Mammary epithelial cell (primary cell): ENCODE results near the gene TMEM82.

Experiments used
- EZH2 ChIP-seq: IDR thresholded peaks from 2 replicates; pipeline ENCODE4 v1.6.1; 2012; ENCODE audit warnings: low read length, inconsistent platforms, borderline replicate concordance
- TF ChIP-seq, protein P1 (sequence below), 2 donors: IDR thresholded peaks in 1 of 2; conservative IDR thresholded peaks in 1 of 2; 2 replicates each; pipeline ENCODE4 v1.5.1; 2011 to 2012; ENCODE audit warnings: inconsistent platforms in 2 of 2, low read length in 2 of 2, mild to moderate bottlenecking in 2 of 2, control low read depth in 1 of 2, low read depth in 1 of 2; ENCODE audit not compliant: insufficient read depth in 1 of 2; ENCODE audit errors: extremely low read depth in 1 of 2

DNA sequence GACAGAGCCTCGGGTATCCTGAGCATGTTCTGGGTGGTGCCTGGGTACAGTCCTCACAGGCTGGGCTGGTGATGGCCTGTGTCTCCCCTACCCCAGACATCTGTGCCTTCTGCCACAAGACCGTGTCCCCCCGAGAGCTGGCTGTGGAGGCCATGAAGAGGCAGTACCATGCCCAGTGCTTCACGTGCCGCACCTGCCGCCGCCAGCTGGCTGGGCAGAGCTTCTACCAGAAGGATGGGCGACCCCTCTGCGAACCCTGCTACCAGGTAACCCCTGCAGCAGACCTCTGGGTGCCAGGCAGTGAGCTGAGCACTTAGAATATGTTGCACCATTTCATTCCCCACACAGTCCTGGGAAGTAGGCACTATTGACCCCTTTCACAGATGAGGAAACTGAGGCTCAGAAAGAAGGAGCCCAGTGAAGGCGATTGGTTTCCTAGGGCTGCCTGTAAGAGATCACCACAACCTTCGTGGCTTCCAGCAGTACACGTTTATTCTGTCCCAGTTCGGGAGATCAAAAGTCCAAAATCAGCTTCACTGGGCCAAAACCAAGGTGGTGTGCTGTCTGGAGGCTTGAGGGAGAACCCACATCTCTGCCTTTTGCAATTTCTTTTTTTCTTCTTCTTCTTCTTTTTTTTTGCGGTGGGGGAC, 28.1 kb downstream of the TMEM82 start:
- TF ChIP-seq, protein P1, sequence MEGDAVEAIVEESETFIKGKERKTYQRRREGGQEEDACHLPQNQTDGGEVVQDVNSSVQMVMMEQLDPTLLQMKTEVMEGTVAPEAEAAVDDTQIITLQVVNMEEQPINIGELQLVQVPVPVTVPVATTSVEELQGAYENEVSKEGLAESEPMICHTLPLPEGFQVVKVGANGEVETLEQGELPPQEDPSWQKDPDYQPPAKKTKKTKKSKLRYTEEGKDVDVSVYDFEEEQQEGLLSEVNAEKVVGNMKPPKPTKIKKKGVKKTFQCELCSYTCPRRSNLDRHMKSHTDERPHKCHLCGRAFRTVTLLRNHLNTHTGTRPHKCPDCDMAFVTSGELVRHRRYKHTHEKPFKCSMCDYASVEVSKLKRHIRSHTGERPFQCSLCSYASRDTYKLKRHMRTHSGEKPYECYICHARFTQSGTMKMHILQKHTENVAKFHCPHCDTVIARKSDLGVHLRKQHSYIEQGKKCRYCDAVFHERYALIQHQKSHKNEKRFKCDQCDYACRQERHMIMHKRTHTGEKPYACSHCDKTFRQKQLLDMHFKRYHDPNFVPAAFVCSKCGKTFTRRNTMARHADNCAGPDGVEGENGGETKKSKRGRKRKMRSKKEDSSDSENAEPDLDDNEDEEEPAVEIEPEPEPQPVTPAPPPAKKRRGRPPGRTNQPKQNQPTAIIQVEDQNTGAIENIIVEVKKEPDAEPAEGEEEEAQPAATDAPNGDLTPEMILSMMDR (conservative IDR thresholded peaks at IDR 0.05 in 1 of 2, IDR thresholded peaks at IDR 0.05 in 1 of 2; ENCODE audit: extremely low read depth in 1 of 2, insufficient read depth in 1 of 2, low read depth in 1 of 2, low read length in 2 of 2): no peak
- no peak for TF ChIP-seq EZH2
